Breast epithelium (tissue), 4 donors: ENCODE data around the gene NFE2L2. TPM values are rescaled to one million over a fixed set of nuclear protein-coding genes. Genes with fewer than 3 reads are reported as not detected.

Source experiments
- DNase-seq, 2 donors: peaks; one replicate each; pipeline ENCODE4 v3.0.0-alpha.2; 2019; ENCODE audit warnings: low spot score in 2 of 2
- H3K27ac ChIP-seq, 2 donors: fragments of 200-600 bp; sonication (generic) in 1 of 2; one replicate each; pipeline ENCODE4 v1.5.1; 2016 to 2019; ENCODE audit warnings: mild to moderate bottlenecking in 1 of 2
- H3K27me3 ChIP-seq, 2 donors: fragments of 200-600 bp; sonication (generic) in 1 of 2; one replicate each; pipeline versions ENCODE4 v1.5.1 to v1.6.0; 2017 to 2019; ENCODE audit warnings: control low read depth in 1 of 2, mild to moderate bottlenecking in 1 of 2
- H3K36me3 ChIP-seq: fragments of 200-600 bp; one replicate; pipeline ENCODE4 v1.5.1; 2019
- H3K4me1 ChIP-seq, 2 donors: fragments of 200-600 bp; sonication (generic); one replicate each; pipeline ENCODE4 v1.5.1; 2016 to 2019; ENCODE audit warnings: control low read depth in 1 of 2
- H3K4me3 ChIP-seq, 3 donors: fragments of 200-600 bp; sonication (generic); 1 replicate in 2 of 3; 2 replicates in 1 of 3; pipeline ENCODE4 v1.5.1; 2016 to 2019; ENCODE audit warnings: mild to moderate bottlenecking in 3 of 3, moderate library complexity in 2 of 3
- H3K9me3 ChIP-seq, 2 donors: fragments of 200-600 bp; sonication (generic) in 1 of 2; one replicate each; pipeline ENCODE4 v1.5.1; 2016 to 2019; ENCODE audit warnings: control low read depth in 1 of 2
- CTCF ChIP-seq, 3 donors: fragments of 450-650 bp; IDR thresholded peaks; one replicate each; pipeline ENCODE4 v1.5.1; 2016 to 2017; ENCODE audit warnings: antibody characterized with exemption in 3 of 3, mild to moderate bottlenecking in 3 of 3, moderate library complexity in 3 of 3
- POLR2A ChIP-seq: fragments of 450-650 bp; IDR thresholded peaks from one replicate; pipeline ENCODE4 v1.6.1; 2016; ENCODE audit warnings: antibody characterized with exemption, mild to moderate bottlenecking, moderate library complexity
- POLR2AphosphoS5 ChIP-seq, 3 donors: sonication (generic); formaldehyde crosslinking; IDR thresholded peaks; one replicate each; pipeline ENCODE4 v1.6.1; 2017; ENCODE audit warnings: antibody characterized with exemption in 3 of 3
- intact Hi-C: fragments of 100-400 bp; cut with DNase I; formaldehyde crosslinking; loops from one replicate; pipeline ENCODE4 v1.15.1; 2023; ENCODE audit warnings: low total_unique reads
- total RNA-seq, 3 donors: library from RNA; depleted of rRNA; stranded (reverse); fragments of >200 nt; gene quantifications; one replicate each; pipeline ENCODE4 v1.1.0, GENCODE V29; 2016

NFE2L2 gene
- total RNA-seq, 3 donors from 2014 or later, result 63.8 to 133 (median 124) TPM

- Histone ChIP-seq H3K36me3 (no peaks in the 10 kb centered on the region), H3K4me1 (peaks cover 8 to 32% of the 10 kb centered on the region in 2 donors), H3K4me3 (peak overlapping the region in 1 of 3 donors; percentile 2), H3K27me3 (no peaks in the 10 kb centered on the region), H3K27ac (peak overlapping the region; percentile 94 to 96), H3K9me3 (no peaks in the 10 kb centered on the region)
- intact Hi-C loops, result no loop called here
- TF ChIP-seq POLR2AphosphoS5 (IDR thresholded peaks at IDR 0.05) (no peak), POLR2A (no peak), CTCF (IDR thresholded peaks at IDR 0.05) (no peak)
- DNase-seq, result no peak
Observed at GRCh38 chr2:177246000-177246399, 18.5 kb downstream of the NFE2L2 start.

DNA sequence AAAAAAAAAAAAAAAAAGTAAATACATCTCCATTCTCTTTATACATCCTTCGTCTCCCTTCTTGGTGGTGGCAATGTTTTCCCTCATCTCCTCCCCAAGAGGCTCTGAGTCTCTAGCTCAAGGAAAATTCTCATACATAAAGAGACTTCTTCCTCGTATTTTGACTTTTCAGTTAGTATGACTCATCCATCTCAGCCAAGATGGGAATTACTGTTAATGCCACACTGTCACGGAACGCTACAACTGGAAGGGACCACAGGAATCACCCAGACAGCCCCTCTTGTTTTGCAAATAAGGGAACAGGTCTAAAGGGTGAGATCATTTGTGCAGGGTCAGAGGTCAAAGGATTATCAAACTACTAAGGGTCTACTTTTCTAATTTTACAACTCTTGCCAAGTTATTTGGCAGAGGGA, 19.5 kb downstream of the NFE2L2 start:
- no peaks in the 10 kb centered on the region for H3K27me3 ChIP-seq
- no peak for DNase-seq
- H3K36me3 ChIP-seq, result no peaks in the 10 kb centered on the region
- H3K9me3 ChIP-seq, result no peaks in the 10 kb centered on the region
- H3K27ac ChIP-seq, result peak overlapping the region; percentile 94 to 96
- H3K4me1 ChIP-seq, result peaks cover 11 to 39% of the 10 kb centered on the region in 2 donors
- H3K4me3 ChIP-seq, result no peak overlapping the region
- intact Hi-C loops, result no loop called here
- TF ChIP-seq POLR2AphosphoS5 (IDR thresholded peaks at IDR 0.05), result no peak
- TF ChIP-seq CTCF (IDR thresholded peaks at IDR 0.05), result no peak
- no peak for TF ChIP-seq POLR2A

- Histone ChIP-seq H3K4me3 (no peak overlapping the region), H3K27me3 (no peaks in the 10 kb centered on the region), H3K4me1 (peaks cover 11 to 42% of the 10 kb centered on the region in 2 donors), H3K27ac (peak overlapping the region; percentile 94 to 96), H3K36me3 (no peaks in the 10 kb centered on the region), H3K9me3 (no peaks in the 10 kb centered on the region)
- no peak for TF ChIP-seq CTCF (IDR thresholded peaks at IDR 0.05)
- no peak for TF ChIP-seq POLR2A
- TF ChIP-seq POLR2AphosphoS5 (IDR thresholded peaks at IDR 0.05), result no peak
- intact Hi-C loops, result no loop called here
- no peak for DNase-seq
Observed at GRCh38 chr2:177244244-177244771, 20.2 kb downstream of the NFE2L2 start.

DNA sequence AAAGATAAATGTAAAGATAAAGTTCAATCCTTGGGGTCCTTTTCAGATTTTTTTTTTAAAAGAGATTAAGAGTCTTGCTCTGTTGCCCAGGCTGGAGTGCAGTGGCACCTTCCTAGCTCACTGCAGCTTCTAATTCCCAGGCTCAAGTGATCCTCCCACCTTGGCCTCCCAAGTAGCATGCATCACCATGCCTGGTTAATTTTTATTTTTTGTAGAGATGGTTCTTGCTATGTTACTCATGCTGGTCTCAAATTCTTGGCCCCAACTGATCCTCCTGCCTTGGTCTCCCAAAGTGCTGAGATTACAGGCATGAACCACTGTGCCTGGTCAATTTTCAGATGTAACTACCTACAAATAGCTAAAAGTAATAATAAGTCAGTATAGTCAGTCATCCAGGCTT, 21.1 kb downstream of the NFE2L2 start:
- Histone ChIP-seq H3K36me3 (no peaks in the 10 kb centered on the region), H3K4me3 (peak overlapping the region in 1 of 3 donors; percentile 20), H3K27me3 (no peaks in the 10 kb centered on the region), H3K9me3 (no peaks in the 10 kb centered on the region), H3K4me1 (peaks cover 14 to 47% of the 10 kb centered on the region in 2 donors), H3K27ac (peak overlapping the region; percentile 94 to 96)
- no peak for TF ChIP-seq CTCF (IDR thresholded peaks at IDR 0.05)
- TF ChIP-seq POLR2A, result no peak
- TF ChIP-seq POLR2AphosphoS5 (IDR thresholded peaks at IDR 0.05), result no peak
- intact Hi-C loops, result no loop called here
- DNase-seq, result no peak

DNA sequence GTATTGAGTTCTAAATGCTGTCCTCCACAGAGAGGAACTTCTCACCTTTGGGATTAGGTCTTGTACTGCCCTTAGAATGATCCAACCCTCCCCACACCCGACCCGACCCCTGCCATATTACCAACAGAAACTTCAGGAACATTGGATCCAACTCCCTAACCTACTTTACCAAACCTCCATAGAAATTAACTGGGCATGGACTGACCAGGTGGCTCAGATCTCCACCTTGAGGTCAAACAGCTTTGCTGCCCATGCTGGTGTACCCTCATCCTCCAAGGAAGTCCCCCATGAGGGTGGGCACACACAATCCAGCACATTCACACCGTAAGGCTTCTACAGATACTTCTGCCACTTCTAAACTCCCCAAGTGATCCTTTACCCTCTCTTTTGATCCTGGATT, 21.5 kb downstream of the NFE2L2 start:
- TF ChIP-seq POLR2A, result no peak
- no peak for TF ChIP-seq POLR2AphosphoS5 (IDR thresholded peaks at IDR 0.05)
- no peak for TF ChIP-seq CTCF (IDR thresholded peaks at IDR 0.05)
- H3K9me3 ChIP-seq, result no peaks in the 10 kb centered on the region

More for the DNA sequence above, 21.5 kb downstream of the NFE2L2 start:
- Histone ChIP-seq H3K36me3 (no peaks in the 10 kb centered on the region), H3K4me1 (peaks cover 14 to 47% of the 10 kb centered on the region in 2 donors), H3K27ac (peak overlapping the region; percentile 94 to 96), H3K27me3 (no peaks in the 10 kb centered on the region), H3K4me3 (peak overlapping the region in 1 of 3 donors; percentile 20)
- intact Hi-C loops, result no loop called here
- DNase-seq, result no peak
